ENCODE results near the gene C5orf63. TPM values are rescaled to one million over a fixed set of nuclear protein-coding genes. Genes with fewer than 3 reads are reported as not detected.

The C5orf63 gene
- polyA plus RNA-seq, 1 donor (not counting 4 experiments of a cell fraction or from before 2014, with no cell fraction given), result 7.2 TPM

DNA sequence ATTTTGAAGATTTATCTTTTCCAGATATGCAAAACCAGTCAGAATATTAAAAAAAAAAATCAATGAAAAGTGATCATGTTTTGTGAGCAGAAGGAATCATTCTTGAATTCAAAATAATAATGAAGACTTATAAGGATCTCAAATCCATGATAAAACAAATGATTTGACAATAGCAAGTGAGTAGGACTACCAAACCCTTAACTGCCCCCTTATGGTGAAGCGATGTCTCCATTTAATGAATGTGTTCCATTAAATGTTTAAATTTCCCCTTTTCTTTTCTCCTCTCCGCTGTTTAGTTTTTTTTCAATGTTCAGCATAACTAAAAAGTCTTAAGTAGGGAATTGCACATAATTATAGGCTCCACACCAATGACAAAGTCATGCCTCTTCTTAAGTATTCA lies 30.7 kb downstream of the C5orf63 start:
- Histone ChIP-seq H2AFZ (ENCODE audit: control insufficient read depth, low read length) (no peak overlapping the region), H3K4me3 (ENCODE audit: control insufficient read depth in 2 of 3, extremely low read depth in 1 of 3, insufficient read depth in 2 of 3, low read depth in 1 of 3, low read length in 3 of 3) (no peak overlapping the region), H3K9ac (ENCODE audit: control insufficient read depth, extremely low read depth, insufficient read depth, low read length) (no peak overlapping the region), H3K9me1 (ENCODE audit: control insufficient read depth, extremely low read depth, insufficient read depth, low read length) (no peaks in the 10 kb centered on the region), H3K4me1 (ENCODE audit: control insufficient read depth, extremely low read depth, insufficient read depth, low read length) (peaks cover 20% of the 10 kb centered on the region), H3K27ac (ENCODE audit: control insufficient read depth, insufficient read depth, low read length) (no peak overlapping the region), H3K9me3 (ENCODE audit: control insufficient read depth, low read depth, low read length) (no peaks in the 10 kb centered on the region), H3K79me2 (ENCODE audit: control insufficient read depth, insufficient read depth, low read length) (no peaks in the 10 kb centered on the region), H4K20me1 (ENCODE audit: control insufficient read depth, extremely low read depth, insufficient read depth, low read length) (no peaks in the 10 kb centered on the region), H3K4me2 (ENCODE audit: control insufficient read depth, extremely low read depth, insufficient read depth, low read depth, low read length) (no peak overlapping the region), H3K36me3 (ENCODE audit: control insufficient read depth in 2 of 2, extremely low read depth in 1 of 2, insufficient read depth in 2 of 2, low read length in 2 of 2) (no peaks in the 10 kb centered on the region), H3K27me3 (ENCODE audit: control insufficient read depth, extremely low read depth, insufficient read depth, low read length) (no peaks in the 10 kb centered on the region)
- FAIRE-seq, result no peak
- dilution Hi-C loops (cut with MboI; ENCODE audit: extremely low pct_ligation_motif_present, low sequenced_read_pairs), result no loop called here
- no peak for DNase-seq (ENCODE audit: low read depth, low spot score)
- TF ChIP-seq EZH2 (IDR thresholded peaks at IDR 0.05; ENCODE audit: low read length), result no peak
- TF ChIP-seq, protein P1, sequence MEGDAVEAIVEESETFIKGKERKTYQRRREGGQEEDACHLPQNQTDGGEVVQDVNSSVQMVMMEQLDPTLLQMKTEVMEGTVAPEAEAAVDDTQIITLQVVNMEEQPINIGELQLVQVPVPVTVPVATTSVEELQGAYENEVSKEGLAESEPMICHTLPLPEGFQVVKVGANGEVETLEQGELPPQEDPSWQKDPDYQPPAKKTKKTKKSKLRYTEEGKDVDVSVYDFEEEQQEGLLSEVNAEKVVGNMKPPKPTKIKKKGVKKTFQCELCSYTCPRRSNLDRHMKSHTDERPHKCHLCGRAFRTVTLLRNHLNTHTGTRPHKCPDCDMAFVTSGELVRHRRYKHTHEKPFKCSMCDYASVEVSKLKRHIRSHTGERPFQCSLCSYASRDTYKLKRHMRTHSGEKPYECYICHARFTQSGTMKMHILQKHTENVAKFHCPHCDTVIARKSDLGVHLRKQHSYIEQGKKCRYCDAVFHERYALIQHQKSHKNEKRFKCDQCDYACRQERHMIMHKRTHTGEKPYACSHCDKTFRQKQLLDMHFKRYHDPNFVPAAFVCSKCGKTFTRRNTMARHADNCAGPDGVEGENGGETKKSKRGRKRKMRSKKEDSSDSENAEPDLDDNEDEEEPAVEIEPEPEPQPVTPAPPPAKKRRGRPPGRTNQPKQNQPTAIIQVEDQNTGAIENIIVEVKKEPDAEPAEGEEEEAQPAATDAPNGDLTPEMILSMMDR (optimal IDR thresholded peaks at IDR 0.05 in 1 of 3, IDR thresholded peaks at IDR 0.05 in 1 of 3, conservative IDR thresholded peaks at IDR 0.05 in 1 of 3; ENCODE audit: extremely low read depth in 1 of 3, insufficient read depth in 2 of 3, low read length in 3 of 3), result no peak

DNA sequence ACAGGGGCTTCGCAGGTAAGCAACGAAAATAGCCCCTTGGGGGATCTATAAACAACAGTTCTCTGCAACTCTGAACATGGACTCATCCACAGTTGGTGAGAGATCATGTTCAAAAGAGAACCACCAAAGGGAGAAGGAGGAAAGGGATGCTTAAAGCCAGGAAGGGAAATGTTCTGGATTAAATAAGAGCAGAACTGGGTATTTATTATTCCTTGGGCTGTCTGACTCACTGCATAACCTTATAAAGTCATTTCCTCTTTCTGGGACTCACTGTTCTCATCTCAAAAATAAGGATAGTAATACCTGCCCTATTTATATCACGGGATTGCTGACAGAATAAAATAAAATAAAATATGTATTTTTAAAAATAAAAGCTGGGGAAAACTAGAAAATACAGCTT lies 31.7 kb downstream of the C5orf63 start:
- Histone ChIP-seq H3K9me1 (ENCODE audit: control insufficient read depth, extremely low read depth, insufficient read depth, low read length) (no peaks in the 10 kb centered on the region), H3K9me3 (ENCODE audit: control insufficient read depth, low read depth, low read length) (no peaks in the 10 kb centered on the region), H3K27me3 (ENCODE audit: control insufficient read depth, extremely low read depth, insufficient read depth, low read length) (no peaks in the 10 kb centered on the region), H3K79me2 (ENCODE audit: control insufficient read depth, insufficient read depth, low read length) (no peaks in the 10 kb centered on the region), H3K36me3 (ENCODE audit: control insufficient read depth in 2 of 2, extremely low read depth in 1 of 2, insufficient read depth in 2 of 2, low read length in 2 of 2) (no peaks in the 10 kb centered on the region), H3K4me2 (ENCODE audit: control insufficient read depth, extremely low read depth, insufficient read depth, low read depth, low read length) (peak overlapping the region; percentile 72), H3K27ac (ENCODE audit: control insufficient read depth, insufficient read depth, low read length) (peak overlapping the region; percentile 39), H3K4me3 (ENCODE audit: control insufficient read depth in 2 of 3, extremely low read depth in 1 of 3, insufficient read depth in 2 of 3, low read depth in 1 of 3, low read length in 3 of 3) (no peak overlapping the region), H3K9ac (ENCODE audit: control insufficient read depth, extremely low read depth, insufficient read depth, low read length) (peak overlapping the region; percentile 2), H2AFZ (ENCODE audit: control insufficient read depth, low read length) (no peak overlapping the region), H3K4me1 (ENCODE audit: control insufficient read depth, extremely low read depth, insufficient read depth, low read length) (peaks cover 20% of the 10 kb centered on the region), H4K20me1 (ENCODE audit: control insufficient read depth, extremely low read depth, insufficient read depth, low read length) (no peaks in the 10 kb centered on the region)
- DNase-seq (ENCODE audit: low read depth, low spot score), result no peak
- dilution Hi-C loops (cut with MboI; ENCODE audit: extremely low pct_ligation_motif_present, low sequenced_read_pairs), result no loop called here
- no peak for TF ChIP-seq EZH2 (IDR thresholded peaks at IDR 0.05; ENCODE audit: low read length)
- TF ChIP-seq, protein P1 (optimal IDR thresholded peaks at IDR 0.05 in 1 of 3, IDR thresholded peaks at IDR 0.05 in 1 of 3, conservative IDR thresholded peaks at IDR 0.05 in 1 of 3; ENCODE audit: extremely low read depth in 1 of 3, insufficient read depth in 2 of 3, low read length in 3 of 3), result no peak
- FAIRE-seq, result peak; percentile 36
